T-helper 1 cell (primary cell): ENCODE measurements around the gene OTOG.

Experiments used
- DNase-seq, 5 donors: peaks; one replicate each; pipeline ENCODE4 v3.0.0-alpha.2; 2012 to 2020

Gene OTOG

DNA sequence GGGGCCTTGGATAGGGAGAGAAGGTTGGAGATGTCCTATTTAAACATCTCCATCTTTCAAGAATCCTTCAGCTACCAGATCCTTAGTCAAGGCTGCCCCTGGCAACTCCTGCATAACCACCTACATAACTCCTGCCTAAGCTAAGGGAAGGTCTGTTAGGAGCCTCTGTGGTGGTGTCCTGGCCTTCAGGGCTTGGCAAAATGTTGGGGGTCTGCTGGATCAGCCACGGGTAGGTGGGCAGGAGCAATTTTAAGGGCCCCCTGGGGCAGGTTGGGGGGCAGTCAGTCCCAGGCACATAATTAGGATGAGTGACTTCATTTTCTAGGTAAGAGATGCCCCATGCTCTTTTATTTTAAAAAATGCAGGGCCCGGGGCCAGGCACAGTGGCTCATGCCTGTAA, 28.7 kb upstream of the OTOG start:
- no peak for DNase-seq

DNA sequence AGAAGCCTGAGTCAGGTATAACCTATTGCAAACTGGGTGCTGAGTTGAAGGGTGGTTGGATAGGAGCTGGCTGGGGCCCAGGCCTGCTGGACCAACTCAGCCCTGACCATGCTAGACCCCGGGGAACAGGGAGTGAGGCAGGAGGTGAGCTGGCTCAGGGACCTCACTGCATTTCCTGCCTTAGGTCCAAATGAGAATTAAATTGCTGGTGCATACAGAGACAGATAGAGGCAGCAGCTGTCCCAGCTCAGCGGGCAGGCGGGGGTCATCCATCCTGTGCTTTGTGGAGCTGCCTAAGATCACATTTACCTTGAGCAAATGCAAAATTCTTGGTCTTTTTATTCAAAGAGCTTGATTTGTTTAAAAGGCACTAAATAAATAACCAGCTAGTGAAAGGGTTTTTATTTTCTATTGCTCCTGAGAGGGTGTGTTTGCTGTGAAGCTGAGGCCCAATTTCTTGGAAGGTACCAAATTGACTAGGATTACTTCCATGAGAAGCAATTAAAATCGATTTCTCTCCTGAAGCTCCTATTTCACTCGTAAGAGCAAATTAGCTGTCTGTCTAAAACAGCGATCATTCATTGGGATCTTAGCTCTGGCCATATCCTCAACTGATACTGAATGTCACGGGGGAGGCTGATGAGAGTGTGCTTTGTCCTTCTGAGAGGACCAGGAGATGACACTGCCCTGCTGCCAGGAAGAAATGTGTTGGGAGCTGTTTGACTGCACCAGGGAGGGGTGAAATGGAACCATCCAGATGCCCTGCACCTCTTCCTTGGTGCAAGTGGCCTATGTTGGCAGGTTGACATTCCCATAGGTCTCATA, 27.8 kb upstream of the OTOG start:
- DNase-seq: no peak

DNA sequence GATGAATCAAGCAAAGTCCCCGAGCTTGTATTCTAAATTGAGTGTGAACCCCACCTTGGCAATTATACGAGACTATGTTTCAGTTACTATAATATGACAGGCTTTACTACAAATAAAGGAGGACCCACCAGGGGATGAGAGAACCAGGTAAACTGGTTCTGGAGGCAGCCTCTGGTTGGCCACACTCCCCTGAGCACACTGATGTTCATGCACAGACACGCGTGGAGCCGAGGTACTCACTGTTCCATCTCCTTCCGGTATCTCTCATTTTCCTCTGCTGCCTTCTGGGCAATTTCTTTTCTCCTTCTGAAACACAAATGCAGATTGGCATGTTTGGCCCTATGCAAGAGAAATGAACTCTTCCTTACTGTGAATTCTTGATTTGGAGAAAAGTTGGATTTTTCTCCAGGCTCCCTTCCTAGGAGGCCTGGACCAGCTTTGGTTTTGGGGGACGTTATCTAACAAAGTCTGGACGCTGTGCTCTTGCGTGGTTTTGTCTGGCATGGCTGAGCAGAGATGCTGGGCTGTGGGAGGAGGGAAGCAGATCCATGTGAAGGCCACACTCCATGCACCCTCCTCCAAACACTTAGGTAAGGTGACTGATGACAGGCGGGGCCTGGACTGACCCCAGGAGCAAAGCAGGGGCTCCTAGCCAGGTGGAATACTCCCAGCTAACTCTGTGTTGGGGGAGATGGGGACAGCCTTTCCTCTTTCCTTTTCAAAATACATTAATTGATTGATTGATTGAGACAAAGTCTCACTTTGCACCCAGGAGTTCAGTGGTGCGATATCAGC, 25.8 kb upstream of the OTOG start:
- DNase-seq: no peak

DNA sequence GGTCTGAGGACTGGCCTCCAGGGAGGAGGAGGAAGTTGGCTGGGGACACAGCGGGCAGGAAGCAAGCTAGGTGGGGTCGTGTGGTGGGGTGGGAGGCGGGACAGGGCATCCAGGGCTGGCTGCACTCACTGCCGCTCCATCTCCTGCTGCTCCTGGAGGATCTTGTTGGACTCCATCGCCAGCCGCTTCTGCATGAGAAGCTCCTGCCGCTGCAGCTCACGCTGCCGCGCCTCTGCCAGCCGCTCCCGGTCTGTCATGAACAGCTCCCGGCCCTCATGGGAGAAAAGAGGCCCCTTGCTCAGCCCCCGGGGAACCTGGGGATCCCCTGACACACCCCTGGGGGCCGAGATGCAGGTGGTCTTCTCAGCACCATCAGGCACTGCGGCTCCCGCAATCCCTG, 24.4 kb upstream of the OTOG start:
- DNase-seq: no peak

DNA sequence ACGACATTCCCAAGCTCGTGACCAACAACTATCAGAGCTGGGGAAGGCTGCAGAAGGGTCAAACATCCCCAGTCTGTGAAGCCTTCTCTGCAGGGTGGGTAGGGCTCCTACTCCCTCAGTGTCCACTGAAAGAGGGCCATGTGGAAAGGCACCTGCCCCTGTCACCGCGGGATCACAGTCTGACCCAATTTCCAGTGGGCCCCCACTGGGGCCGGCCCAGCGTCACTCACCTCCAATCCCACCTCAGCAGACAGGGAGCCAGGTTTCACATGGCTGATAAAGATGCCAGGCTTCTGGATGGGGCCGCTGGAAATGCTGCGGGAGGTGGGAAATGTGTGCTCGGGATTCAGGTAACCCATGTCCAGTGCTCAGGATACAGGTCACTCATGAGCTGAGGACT, 22.8 kb upstream of the OTOG start:
- DNase-seq: no peak

DNA sequence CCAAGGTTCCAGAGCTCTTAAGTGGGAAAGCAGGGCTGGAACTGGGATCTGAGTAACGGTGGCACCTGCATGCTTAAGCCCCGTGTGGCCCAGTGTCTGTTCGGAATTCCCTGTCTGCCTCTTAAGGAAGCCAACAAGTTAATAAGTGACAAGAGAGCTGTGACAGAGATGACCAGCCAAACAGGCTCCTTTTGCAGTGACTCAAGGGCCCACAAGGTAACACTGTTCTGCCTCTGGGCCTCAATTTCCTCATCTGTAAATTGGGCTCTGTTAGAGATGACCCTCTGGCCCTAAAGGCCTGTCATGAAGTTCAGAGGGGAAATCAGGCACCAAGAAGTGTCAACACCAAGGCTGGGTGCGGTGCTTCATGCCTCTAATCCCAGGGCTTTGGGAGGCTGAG, 21.5 kb upstream of the OTOG start:
- DNase-seq: no peak

DNA sequence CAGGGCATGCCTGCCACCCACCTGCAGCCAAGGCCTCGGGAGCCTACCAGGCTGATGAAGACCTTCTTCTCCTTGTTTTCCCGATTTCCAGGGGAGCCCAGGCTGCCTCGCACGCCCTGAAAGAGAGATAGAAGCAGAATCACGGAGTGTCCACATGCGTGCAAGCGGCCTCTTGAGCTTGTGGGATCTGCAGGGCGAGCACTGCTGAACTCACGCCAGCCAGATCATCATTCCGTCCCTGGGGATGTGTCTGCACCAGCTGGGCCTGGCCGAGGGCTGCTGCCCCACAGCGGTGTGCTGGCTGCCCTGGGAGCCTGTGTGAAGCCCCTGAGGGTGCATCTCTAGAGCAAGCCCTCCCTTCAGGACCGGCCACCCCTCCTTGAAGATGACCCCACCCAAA, 20.7 kb upstream of the OTOG start:
- no peak for DNase-seq

DNA sequence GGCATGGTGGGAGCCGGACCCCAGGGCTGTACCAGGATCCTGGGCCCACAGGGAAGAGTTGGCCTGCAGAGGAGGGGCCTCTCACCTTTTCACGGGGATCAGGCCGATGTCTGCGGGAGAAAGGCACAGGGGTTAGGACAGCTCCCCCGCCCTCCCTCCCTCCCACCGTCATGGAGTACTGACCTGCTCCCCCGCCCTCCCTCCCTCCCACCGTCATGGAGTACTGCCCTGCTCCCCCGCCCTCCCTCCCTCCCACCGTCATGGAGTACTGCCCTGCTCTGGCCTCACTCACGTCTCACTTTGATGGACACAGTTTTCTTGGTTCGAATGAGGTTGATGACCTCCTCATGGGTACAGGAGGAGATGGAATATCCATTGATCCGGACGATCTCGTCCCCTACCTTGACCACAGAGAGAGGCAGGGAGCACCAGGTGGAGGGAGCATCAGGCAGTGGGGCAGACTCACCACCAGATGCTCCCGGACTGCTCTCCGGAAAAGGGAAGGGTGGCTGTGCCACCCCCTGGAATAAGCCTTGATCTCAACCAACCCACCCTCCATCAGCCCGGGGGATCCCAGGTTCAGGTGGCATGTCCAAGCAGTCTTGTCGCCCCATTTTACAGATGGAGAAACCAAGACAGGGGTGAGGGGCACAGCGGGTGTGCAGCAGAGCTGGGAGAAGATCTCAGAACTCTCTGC, 20.0 kb upstream of the OTOG start:
- no peak for DNase-seq

DNA sequence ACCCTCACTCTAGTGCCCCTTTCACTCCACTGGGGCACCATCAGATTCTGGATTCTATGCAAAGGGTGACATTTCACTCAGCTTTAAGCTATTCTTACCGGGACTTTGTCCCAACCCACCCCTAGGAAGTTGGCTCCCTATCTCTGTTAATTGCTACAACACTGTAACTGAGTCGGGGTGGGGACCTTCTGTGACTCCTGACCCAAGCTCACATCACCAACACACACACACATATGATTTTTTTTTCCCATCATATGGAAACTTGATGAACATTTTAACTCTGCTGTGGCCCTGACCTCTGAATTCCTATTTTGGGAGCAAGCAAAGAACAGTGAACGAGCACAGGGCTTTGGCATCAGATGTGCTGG, 19.4 kb upstream of the OTOG start:
- DNase-seq: no peak

DNA sequence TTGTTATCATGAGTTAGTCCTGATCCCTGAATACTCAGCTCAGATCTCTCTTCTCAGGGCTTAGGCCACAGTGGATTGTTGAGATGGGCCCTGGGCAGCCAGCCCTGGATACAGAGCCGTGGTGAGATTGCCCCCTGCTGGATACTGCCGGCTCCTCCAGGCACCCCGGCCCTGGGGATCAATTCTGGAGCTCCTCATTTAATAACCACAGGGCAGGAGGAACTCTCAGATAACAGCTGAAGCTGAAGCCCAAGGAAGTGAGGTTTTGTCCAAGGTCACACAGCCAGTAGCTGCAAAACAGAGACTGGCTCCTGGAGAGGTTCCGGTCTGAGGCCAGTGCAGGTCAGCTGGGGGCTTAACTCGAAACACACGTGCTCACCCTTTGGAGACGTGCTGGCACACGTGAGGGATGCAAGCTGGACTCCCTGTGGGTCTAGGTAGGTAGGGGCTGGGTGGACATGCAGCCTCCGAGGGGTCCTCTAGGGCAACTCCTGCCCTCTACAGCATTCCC, 18.8 kb upstream of the OTOG start:
- DNase-seq: peak in 2 of 5 donors; percentile 17 to 29

DNA sequence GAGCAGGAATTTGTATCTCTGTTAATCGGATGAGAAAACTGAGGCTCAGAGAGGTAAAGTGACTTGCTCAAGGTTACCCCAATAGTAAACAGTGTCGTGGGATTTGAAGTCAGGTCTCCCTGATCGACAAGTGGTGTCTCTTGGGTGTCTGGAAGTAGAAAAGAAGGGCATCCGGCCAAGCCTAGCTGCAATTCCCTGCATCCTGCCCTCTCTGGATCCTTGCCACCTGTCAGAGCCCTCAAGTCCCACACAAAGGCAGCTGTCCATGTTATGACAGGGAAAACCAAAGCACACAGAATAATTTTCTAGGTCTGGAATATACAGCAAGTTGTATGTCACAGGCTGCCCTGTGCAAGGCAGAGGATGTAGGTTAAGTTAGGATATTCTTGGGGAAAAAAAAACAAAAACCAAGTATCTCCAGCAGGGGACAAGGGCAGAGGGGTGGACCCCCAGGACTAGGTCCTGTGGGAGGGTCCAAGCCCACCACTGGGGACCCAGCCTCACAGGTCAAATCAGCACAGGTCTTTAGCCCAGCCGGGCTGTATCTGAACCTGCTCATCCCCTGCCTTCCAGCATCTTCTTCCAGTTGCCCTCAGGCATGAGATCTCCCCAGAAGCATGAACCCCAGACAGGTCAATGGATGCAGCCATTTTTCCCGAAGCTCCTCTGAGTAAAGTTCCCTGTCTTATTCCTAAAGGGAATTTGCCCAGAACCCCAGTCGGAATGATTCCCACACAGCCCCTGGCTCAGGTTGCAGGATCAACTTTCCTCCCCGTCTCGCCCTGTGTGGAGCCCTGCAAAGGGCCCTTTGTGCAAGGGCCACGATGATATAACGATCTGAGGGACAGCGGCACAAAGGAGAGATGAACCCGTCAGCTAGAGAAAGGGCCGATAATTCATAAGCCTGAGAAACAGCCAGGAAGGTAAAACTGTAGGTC, 17.9 kb upstream of the OTOG start:
- DNase-seq: no peak

DNA sequence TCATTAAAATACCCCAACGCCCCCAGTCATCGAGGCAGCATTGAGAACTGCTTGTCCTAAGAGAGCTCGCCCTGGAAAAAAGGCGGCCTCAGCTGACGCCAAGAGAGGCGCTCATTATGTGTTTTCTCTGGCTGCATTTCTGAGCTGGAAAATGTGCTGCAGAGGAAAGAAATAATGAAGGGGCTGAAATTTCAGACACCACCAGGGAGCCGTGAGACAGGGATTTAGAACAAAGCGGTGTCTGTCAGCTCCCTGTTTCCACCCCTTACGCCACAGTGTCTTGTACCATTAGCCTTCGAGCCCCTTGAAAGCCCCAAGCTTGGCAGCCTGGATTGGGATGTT, 17.2 kb upstream of the OTOG start:
- DNase-seq: no peak

DNA sequence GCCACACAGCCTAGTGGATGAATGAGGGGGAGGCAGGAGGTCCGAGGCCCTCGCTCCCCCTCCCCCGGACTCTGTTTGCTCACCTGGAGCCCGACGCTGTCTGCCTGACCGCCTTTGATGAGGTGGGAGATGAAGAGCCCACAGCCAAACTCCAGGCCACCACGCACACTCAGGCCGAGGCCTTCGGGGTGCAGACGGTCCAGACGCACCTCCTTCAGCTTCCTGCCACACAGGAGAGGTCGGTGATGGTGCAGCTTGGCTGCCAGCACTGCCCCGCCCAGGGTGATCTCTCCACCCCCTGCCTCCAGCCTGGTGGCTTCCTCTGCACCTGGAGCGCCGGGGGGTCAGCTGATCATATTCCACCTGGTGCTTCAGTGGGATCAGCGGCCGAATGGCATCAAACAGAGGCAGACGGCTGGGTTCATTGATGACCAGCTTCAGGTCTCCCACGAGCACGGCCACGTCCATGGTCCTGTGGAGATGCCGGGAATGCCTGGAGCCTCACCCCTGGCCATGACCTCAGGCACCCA, 15.9 kb upstream of the OTOG start:
- no peak for DNase-seq

DNA sequence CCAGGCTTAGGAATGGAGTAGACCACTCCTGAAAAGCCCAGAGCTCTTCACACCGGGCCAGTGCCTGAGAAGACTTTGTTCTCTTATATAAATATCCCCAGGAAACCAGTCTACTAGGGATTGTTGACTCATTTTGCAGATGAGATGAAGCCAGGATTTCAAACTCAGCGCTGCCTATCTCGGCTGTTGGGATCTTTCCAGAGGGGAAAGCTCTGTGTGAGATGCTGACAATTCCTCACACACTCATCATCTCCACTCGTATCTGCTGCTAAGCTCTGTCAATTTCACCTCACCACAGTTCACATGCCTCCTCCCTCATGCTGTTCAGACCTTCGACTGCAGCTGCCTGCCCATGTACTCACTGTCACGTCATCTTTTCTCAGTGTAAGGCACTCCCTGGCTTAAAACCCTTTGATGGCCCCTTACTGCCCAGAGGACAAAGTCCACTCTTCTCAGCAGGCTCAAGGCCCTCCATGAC, 15.4 kb upstream of the OTOG start:
- DNase-seq: no peak

DNA sequence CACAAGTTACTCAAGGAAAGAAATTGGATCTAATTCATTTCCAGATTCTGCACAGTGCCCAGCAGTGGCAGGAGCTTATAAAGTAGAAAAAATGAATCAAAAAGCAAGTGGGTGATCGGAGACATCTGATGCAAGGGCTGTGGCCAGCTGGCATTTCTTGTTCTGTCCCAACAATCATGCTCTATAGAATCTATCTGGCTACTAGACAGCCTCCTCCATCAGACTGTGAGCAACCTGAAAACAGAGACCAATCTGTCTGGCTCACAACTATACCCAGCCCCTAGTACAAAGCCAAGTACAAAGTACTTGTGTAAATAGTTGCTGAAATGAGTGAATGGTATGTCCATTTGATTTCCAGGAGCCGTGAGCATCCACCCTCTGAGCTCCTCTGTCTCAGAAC, 14.3 kb upstream of the OTOG start:
- no peak for DNase-seq

DNA sequence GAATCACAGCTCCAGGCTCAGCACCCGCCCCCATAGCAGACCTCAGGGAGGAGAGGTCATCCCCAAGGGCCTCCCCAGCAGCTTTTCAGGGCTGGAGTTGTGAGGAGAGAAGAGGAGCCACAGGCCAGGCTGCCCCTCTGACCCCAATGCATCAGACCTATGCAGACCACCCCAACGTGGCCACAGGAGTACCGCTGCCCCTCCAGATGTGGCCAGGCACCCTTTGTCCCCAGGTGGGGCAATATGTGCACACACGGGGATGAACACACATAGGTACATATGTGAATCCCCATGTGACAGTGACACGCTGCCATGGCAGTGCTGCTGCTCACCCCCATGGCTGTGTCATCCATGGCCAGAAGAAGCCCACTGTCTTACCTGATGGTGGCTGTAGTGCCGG, 13.7 kb upstream of the OTOG start:
- DNase-seq: no peak

DNA sequence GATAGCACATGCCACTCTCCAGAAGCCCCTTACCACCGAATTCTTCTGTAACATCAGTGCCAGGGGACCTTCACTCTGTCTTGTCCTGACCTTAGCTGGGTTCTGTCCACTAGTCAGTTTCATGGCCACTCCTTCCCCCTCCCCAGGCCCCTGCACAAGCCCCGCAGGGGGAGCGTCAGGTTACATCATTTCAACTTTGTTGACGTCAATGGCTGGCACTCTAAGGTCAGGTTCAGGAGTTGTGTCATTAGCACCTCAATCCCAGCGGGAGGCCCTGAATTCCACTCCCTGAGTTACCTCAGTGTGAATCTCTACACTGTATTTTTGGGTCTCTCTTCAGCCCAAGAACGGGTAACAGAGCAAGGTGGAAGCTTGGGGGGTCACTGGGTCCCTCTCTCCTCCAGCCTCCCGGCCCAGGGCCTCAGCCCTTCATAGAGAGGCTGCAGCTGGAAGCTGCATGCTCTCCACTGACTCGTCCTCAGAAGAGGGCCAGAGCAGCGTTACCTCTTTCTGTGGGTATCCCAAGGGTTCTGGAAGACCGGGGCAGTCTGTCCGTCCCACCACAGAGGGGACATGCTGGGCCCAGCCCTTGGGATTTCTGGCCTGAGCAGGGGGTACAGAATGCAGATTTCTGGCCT, 13.2 kb upstream of the OTOG start:
- no peak for DNase-seq

DNA sequence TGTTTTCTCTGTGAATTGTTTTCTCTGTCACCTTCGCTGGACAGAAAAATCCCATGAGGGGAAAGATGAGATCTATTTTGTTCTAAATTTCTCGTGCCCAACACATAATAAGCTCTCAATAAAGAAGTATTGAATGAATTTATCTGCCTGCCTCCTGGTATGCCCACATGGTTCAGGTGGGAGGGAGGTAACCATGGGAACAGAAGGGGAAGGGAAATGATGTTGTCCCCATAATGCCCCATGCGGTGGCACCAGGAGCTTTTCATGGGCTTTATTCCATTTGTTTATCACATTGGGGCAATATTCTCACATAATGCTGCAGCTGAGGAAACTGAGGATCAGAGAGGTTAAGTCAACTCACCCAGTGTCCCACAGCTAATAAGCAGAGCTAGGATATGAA, 11.6 kb upstream of the OTOG start:
- DNase-seq: no peak

DNA sequence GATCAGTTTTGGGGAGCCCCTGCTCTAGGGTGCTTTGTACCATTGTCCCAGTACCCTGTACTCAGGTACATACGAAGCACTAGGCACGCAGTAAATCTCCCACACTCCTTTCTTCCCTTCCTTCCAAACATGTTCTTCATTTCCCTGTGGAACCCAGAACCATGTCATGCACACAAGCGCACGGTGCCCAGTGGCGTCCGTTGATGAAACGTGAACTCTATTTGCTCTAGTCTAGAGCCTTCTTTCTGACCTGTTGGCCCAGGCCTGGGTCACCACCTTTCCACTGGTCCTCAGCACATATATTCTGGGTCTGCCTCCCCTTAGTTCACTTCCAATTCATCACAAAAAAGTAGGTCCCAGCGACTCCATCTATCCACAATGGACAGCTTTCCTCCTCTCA, 9.8 kb upstream of the OTOG start:
- DNase-seq: no peak

DNA sequence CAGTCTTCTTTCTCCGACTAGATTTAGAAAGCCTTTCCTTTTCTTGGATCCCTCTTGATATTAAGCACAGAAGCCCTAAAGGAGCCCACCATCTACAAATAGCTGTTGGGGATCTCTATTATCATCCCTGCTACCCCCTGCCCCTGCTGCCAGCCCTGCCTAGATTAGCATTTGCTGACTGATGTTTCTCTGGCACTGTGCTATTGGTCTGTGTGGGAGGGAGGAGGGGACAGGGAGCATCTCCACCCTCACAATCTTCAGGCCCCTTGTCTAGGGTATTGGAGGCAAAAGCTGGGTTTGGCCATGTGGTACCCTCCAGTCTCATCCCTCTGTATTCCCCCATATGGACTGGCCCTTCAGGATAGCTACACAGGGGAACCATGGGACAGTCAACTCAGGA, 9.0 kb upstream of the OTOG start:
- no peak for DNase-seq

DNA sequence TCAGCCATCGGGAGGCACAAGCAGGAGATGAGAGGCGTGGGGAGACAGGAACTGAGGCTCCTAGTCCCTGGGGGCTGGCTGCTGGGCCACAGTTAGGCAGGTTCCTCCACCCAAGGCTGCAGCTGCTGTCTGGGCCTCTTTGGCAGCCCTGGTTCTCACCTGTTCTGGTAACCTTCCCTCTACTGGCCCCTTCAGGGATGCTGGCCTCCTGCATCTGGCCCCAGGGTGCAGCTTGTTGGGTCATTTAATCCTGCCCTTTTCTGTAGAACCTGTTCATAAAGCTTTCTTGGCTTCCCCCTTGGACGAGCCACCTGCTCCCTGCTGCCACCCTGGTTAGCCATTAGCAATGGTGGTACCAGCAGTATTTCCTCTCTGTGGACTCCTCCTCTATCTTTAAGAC, 8.3 kb upstream of the OTOG start:
- DNase-seq: no peak

DNA sequence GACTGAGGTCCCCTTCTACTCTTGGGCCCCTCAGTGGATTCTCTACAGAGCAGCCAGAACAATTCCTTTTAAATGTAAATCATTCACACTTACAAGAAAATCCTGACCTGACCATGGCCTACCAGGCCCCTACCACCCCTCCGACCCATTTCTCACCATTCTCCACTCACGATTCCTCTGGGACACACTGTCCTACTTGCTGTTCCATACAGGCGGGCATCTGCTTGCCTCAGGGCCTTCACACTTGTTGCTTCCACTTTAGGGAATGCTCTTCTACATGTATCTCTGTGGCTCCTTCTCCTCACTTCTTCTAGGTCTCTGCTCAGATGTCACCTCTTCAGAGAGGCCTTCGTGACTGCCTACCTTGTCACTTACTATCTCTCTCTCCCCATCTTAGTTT, 6.3 kb upstream of the OTOG start:
- no peak for DNase-seq
